Keratinocyte (primary cell): ENCODE results near the gene OLFML2B.

Experiments used
- EZH2 ChIP-seq: IDR thresholded peaks from one replicate; pipeline ENCODE4 v1.6.1; 2012; ENCODE audit warnings: inconsistent platforms, mild to moderate bottlenecking, low read length, moderate library complexity
- TF ChIP-seq, protein P1 (sequence below), 3 experiments: IDR thresholded peaks in 1 of 3; conservative IDR thresholded peaks in 1 of 3; optimal IDR thresholded peaks in 1 of 3; 2 replicates in 2 of 3; 3 replicates in 1 of 3; pipeline versions ENCODE3 to v1.5.1; 2011; ENCODE audit warnings: low read length in 3 of 3, mild to moderate bottlenecking in 3 of 3, moderate library complexity in 2 of 3, control low read depth in 1 of 3, inconsistent platforms in 1 of 3; ENCODE audit not compliant: insufficient read depth in 2 of 3; ENCODE audit errors: extremely low read depth in 1 of 3

DNA sequence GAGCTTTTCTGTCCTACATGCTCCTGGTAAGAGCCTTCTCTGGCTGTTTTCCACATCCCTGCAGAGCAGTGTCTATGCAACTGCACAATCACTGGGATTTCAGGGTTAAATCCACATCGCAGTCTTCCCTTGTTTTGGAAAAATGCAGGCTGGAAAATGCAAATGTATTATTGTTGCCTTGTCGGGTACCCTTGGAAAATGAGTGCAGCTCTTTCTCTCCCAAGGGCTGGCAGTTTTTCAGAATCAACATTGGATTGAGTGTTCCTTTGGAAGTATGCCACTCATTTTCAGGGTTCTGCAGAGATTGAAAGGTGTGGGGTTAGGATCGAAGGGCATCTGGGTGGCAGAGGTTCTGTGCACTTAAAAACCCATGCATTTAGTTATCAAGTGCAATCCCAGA, 49.1 kb upstream of the OLFML2B start:
- TF ChIP-seq, protein P1, sequence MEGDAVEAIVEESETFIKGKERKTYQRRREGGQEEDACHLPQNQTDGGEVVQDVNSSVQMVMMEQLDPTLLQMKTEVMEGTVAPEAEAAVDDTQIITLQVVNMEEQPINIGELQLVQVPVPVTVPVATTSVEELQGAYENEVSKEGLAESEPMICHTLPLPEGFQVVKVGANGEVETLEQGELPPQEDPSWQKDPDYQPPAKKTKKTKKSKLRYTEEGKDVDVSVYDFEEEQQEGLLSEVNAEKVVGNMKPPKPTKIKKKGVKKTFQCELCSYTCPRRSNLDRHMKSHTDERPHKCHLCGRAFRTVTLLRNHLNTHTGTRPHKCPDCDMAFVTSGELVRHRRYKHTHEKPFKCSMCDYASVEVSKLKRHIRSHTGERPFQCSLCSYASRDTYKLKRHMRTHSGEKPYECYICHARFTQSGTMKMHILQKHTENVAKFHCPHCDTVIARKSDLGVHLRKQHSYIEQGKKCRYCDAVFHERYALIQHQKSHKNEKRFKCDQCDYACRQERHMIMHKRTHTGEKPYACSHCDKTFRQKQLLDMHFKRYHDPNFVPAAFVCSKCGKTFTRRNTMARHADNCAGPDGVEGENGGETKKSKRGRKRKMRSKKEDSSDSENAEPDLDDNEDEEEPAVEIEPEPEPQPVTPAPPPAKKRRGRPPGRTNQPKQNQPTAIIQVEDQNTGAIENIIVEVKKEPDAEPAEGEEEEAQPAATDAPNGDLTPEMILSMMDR (optimal IDR thresholded peaks at IDR 0.05 in 1 of 3, IDR thresholded peaks at IDR 0.05 in 1 of 3, conservative IDR thresholded peaks at IDR 0.05 in 1 of 3; ENCODE audit: extremely low read depth in 1 of 3, insufficient read depth in 2 of 3, low read length in 3 of 3): no peak
- no peak for TF ChIP-seq EZH2
